ENCODE data around the gene TMEM150C. TPM values are rescaled to one million over a fixed set of nuclear protein-coding genes. Genes with fewer than 3 reads are reported as not detected.

The TMEM150C gene
- 7.3 TPM for polyA plus RNA-seq (2013)

- peaks cover 0 to 13% (median 9%) of the 10 kb centered on the region in 4 experiments for H3K4me1 ChIP-seq (ENCODE audit: control extremely low read depth in 1 of 4, control insufficient read depth in 4 of 4, insufficient read depth in 4 of 4, low read length in 3 of 4)
- DNase-seq: peak; percentile 48 to 72 (median 53)
- H3K27ac ChIP-seq (ENCODE audit: insufficient read depth in 1 of 2, low read depth in 1 of 2, low read length in 2 of 2, poor library complexity in 1 of 2, severe bottlenecking in 2 of 2): no peak within 1 kb of the TSS
- H3K9me3 ChIP-seq (ENCODE audit: control extremely low read depth in 1 of 5, control insufficient read depth in 4 of 5, insufficient read depth in 2 of 5, low read depth in 1 of 5, low read length in 4 of 5): no peaks in the 10 kb centered on the region
- WGBS (ENCODE audit: insufficient coverage): 10% methylated on average over 29 of the region's 62 CpGs
- POLR2A ChIA-PET: interaction anchor here (0.6 kb wide), 1 partner anchor 26 kb away, joined by 3 read pairs; no protein-coding TSS in a partner anchor
- peak within 1 kb of the TSS; percentile 47 to 87 (median 75) for H3K4me3 ChIP-seq (ENCODE audit: control insufficient read depth in 1 of 7, extremely low read depth in 1 of 7, insufficient read depth in 4 of 7, low read depth in 2 of 7, low read length in 6 of 7)
- no peaks in the 10 kb centered on the region for H3K36me3 ChIP-seq (ENCODE audit: control insufficient read depth in 4 of 4, insufficient read depth in 4 of 4, low read length in 3 of 4)
- CTCF ChIA-PET: interaction anchor here (0.8 kb wide), 1 partner anchor 154 kb away, joined by 3 read pairs; no protein-coding TSS in a partner anchor
- peaks cover 0 to 6% (median 2%) of the 10 kb centered on the region in 5 experiments for H3K27me3 ChIP-seq (replicated peaks in 2 of 5; ENCODE audit: control insufficient read depth in 4 of 5, insufficient read depth in 5 of 5, low read length in 4 of 5)
Measured at GRCh38 chr4:82561786-82562563, at the start of gene TMEM150C. TMEM150C (minus strand) TSS chr4:82561988; CDS start chr4:82504657, 57,331 bp downstream.

- no peaks in the 10 kb centered on the region for H3K36me3 ChIP-seq (ENCODE audit: control insufficient read depth in 4 of 4, insufficient read depth in 4 of 4, low read length in 3 of 4)
- no peak overlapping the region for H3K27ac ChIP-seq (ENCODE audit: insufficient read depth in 1 of 2, low read depth in 1 of 2, low read length in 2 of 2, poor library complexity in 1 of 2, severe bottlenecking in 2 of 2)
- POLR2A ChIA-PET: no interaction called here
- H3K4me3 ChIP-seq (ENCODE audit: control insufficient read depth in 1 of 7, extremely low read depth in 1 of 7, insufficient read depth in 4 of 7, low read depth in 2 of 7, low read length in 6 of 7): no peak overlapping the region
- no peak for DNase-seq
- peaks cover 0 to 2% (median 0%) of the 10 kb centered on the region in 5 experiments for H3K27me3 ChIP-seq (replicated peaks in 2 of 5; ENCODE audit: control insufficient read depth in 4 of 5, insufficient read depth in 5 of 5, low read length in 4 of 5)
- CTCF ChIA-PET: interaction anchor here (1.3 to 1.5 kb wide), 3 partner anchors 11 to 26 kb away, joined by 3 to 5 read pairs (median 3); no protein-coding TSS in a partner anchor
- WGBS (ENCODE audit: insufficient coverage): no CpG with 5 or more reads among the region's 4 CpGs
- H3K9me3 ChIP-seq (ENCODE audit: control extremely low read depth in 1 of 5, control insufficient read depth in 4 of 5, insufficient read depth in 2 of 5, low read depth in 1 of 5, low read length in 4 of 5): no peaks in the 10 kb centered on the region
- peaks cover 0 to 2% (median 0%) of the 10 kb centered on the region in 4 experiments for H3K4me1 ChIP-seq (ENCODE audit: control extremely low read depth in 1 of 4, control insufficient read depth in 4 of 4, insufficient read depth in 4 of 4, low read length in 3 of 4)
Measured at GRCh38 chr4:82611527-82611926, 49.7 kb upstream of the TMEM150C start.

DNA sequence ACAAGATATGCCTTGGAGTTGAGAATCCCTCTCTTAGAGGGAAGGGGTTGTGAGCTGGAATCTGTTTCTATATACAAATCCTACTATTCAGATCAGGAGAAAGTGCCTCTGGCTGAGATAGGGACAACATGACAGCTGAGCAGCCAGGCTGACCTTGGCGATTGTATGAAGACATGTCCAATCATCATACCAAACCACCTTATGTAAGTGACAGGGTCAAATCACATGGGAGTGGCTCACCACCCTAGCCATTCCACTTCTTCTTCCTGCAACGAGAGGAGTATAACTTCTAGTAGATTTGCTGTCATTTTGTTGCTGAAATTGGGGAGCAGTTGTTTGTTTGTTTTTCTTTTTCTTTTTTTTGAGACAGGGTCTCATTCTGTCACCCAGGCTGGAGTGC, 48.3 kb upstream of the TMEM150C start:
- POLR2A ChIA-PET: no interaction called here

GRCh38 chr4:82606622-82607021, 44.8 kb upstream of the TMEM150C start:
- Histone ChIP-seq H3K4me1 (ENCODE audit: control extremely low read depth in 1 of 4, control insufficient read depth in 4 of 4, insufficient read depth in 4 of 4, low read length in 3 of 4) (peaks cover 0 to 4% (median 1%) of the 10 kb centered on the region in 4 experiments), H3K36me3 (ENCODE audit: control insufficient read depth in 4 of 4, insufficient read depth in 4 of 4, low read length in 3 of 4) (no peaks in the 10 kb centered on the region), H3K27me3 (replicated peaks in 2 of 5; ENCODE audit: control insufficient read depth in 4 of 5, insufficient read depth in 5 of 5, low read length in 4 of 5) (no peaks in the 10 kb centered on the region), H3K9me3 (ENCODE audit: control extremely low read depth in 1 of 5, control insufficient read depth in 4 of 5, insufficient read depth in 2 of 5, low read depth in 1 of 5, low read length in 4 of 5) (no peaks in the 10 kb centered on the region), H3K27ac (ENCODE audit: insufficient read depth in 1 of 2, low read depth in 1 of 2, low read length in 2 of 2, poor library complexity in 1 of 2, severe bottlenecking in 2 of 2) (no peak overlapping the region), H3K4me3 (ENCODE audit: control insufficient read depth in 1 of 7, extremely low read depth in 1 of 7, insufficient read depth in 4 of 7, low read depth in 2 of 7, low read length in 6 of 7) (no peak overlapping the region)
- CTCF ChIA-PET: no interaction called here
- 98% methylated on average over 5 of the region's 7 CpGs for WGBS (ENCODE audit: insufficient coverage)
- POLR2A ChIA-PET: no interaction called here
- no peak for DNase-seq

More for the DNA sequence above, 48.3 kb upstream of the TMEM150C start:
- WGBS (ENCODE audit: insufficient coverage): no CpG with 5 or more reads among the region's 2 CpGs
- no peak for DNase-seq
- no peaks in the 10 kb centered on the region for H3K27me3 ChIP-seq (replicated peaks in 2 of 5; ENCODE audit: control insufficient read depth in 4 of 5, insufficient read depth in 5 of 5, low read length in 4 of 5)
- CTCF ChIA-PET: no interaction called here
- H3K27ac ChIP-seq (ENCODE audit: insufficient read depth in 1 of 2, low read depth in 1 of 2, low read length in 2 of 2, poor library complexity in 1 of 2, severe bottlenecking in 2 of 2): no peak overlapping the region
- H3K4me1 ChIP-seq (ENCODE audit: control extremely low read depth in 1 of 4, control insufficient read depth in 4 of 4, insufficient read depth in 4 of 4, low read length in 3 of 4): peaks cover 0 to 4% (median 1%) of the 10 kb centered on the region in 4 experiments
- no peaks in the 10 kb centered on the region for H3K36me3 ChIP-seq (ENCODE audit: control insufficient read depth in 4 of 4, insufficient read depth in 4 of 4, low read length in 3 of 4)
- no peaks in the 10 kb centered on the region for H3K9me3 ChIP-seq (ENCODE audit: control extremely low read depth in 1 of 5, control insufficient read depth in 4 of 5, insufficient read depth in 2 of 5, low read depth in 1 of 5, low read length in 4 of 5)
- no peak overlapping the region for H3K4me3 ChIP-seq (ENCODE audit: control insufficient read depth in 1 of 7, extremely low read depth in 1 of 7, insufficient read depth in 4 of 7, low read depth in 2 of 7, low read length in 6 of 7)

GRCh38 chr4:82604522-82604921, 42.7 kb upstream of the TMEM150C start:
- H3K4me1 ChIP-seq (ENCODE audit: control extremely low read depth in 1 of 4, control insufficient read depth in 4 of 4, insufficient read depth in 4 of 4, low read length in 3 of 4): peaks cover 0 to 4% (median 1%) of the 10 kb centered on the region in 4 experiments
- no peaks in the 10 kb centered on the region for H3K27me3 ChIP-seq (replicated peaks in 2 of 5; ENCODE audit: control insufficient read depth in 4 of 5, insufficient read depth in 5 of 5, low read length in 4 of 5)
- POLR2A ChIA-PET: no interaction called here
- WGBS (ENCODE audit: insufficient coverage): 100% methylated on average over 1 of the region's 1 CpG
- DNase-seq: no peak
- no peaks in the 10 kb centered on the region for H3K9me3 ChIP-seq (ENCODE audit: control extremely low read depth in 1 of 5, control insufficient read depth in 4 of 5, insufficient read depth in 2 of 5, low read depth in 1 of 5, low read length in 4 of 5)
- H3K4me3 ChIP-seq (ENCODE audit: control insufficient read depth in 1 of 7, extremely low read depth in 1 of 7, insufficient read depth in 4 of 7, low read depth in 2 of 7, low read length in 6 of 7): no peak overlapping the region
- H3K36me3 ChIP-seq (ENCODE audit: control insufficient read depth in 4 of 4, insufficient read depth in 4 of 4, low read length in 3 of 4): no peaks in the 10 kb centered on the region
- CTCF ChIA-PET: no interaction called here
- no peak overlapping the region for H3K27ac ChIP-seq (ENCODE audit: insufficient read depth in 1 of 2, low read depth in 1 of 2, low read length in 2 of 2, poor library complexity in 1 of 2, severe bottlenecking in 2 of 2)

- ChIA-PET CTCF (interaction anchor here (0.6 kb wide), 1 partner anchor 370 kb away, joined by 4 read pairs; no protein-coding TSS in a partner anchor), POLR2A (no interaction called here)
- Histone ChIP-seq H3K9me3 (ENCODE audit: control extremely low read depth in 1 of 5, control insufficient read depth in 4 of 5, insufficient read depth in 2 of 5, low read depth in 1 of 5, low read length in 4 of 5) (no peaks in the 10 kb centered on the region), H3K27me3 (replicated peaks in 2 of 5; ENCODE audit: control insufficient read depth in 4 of 5, insufficient read depth in 5 of 5, low read length in 4 of 5) (no peaks in the 10 kb centered on the region), H3K4me1 (ENCODE audit: control extremely low read depth in 1 of 4, control insufficient read depth in 4 of 4, insufficient read depth in 4 of 4, low read length in 3 of 4) (peaks cover 0 to 2% (median under 1%) of the 10 kb centered on the region in 4 experiments), H3K36me3 (ENCODE audit: control insufficient read depth in 4 of 4, insufficient read depth in 4 of 4, low read length in 3 of 4) (no peaks in the 10 kb centered on the region), H3K4me3 (ENCODE audit: control insufficient read depth in 1 of 7, extremely low read depth in 1 of 7, insufficient read depth in 4 of 7, low read depth in 2 of 7, low read length in 6 of 7) (no peak overlapping the region), H3K27ac (ENCODE audit: insufficient read depth in 1 of 2, low read depth in 1 of 2, low read length in 2 of 2, poor library complexity in 1 of 2, severe bottlenecking in 2 of 2) (no peak overlapping the region)
- no peak for DNase-seq
- WGBS (ENCODE audit: insufficient coverage): 100% methylated on average over 3 of the region's 9 CpGs
Measured at GRCh38 chr4:82601242-82602015, 39.6 kb upstream of the TMEM150C start.

Data from common myeloid progenitor, CD34-positive (primary cell).